ENCODE data around the gene ASB2.

The ASB2 gene

GRCh38 chr14:93978735-93979134, 2.4 kb upstream of the ASB2 start:
- DNase-seq = no peak

- peak; percentile 43 for DNase-seq
These were observed 1.6 kb upstream of the ASB2 start for GRCh38 chr14:93977790-93978581.

GRCh38 chr14:93977171-93977570, 801 bp upstream of the ASB2 start:
- DNase-seq = no peak

- DNase-seq = no peak
These were observed 436 bp downstream of the ASB2 start for GRCh38 chr14:93975791-93976476.

- DNase-seq = no peak
These were observed 1.5 kb downstream of the ASB2 start for GRCh38 chr14:93974833-93975232.

- DNase-seq = no peak
These were observed 2.1 kb downstream of the ASB2 start for GRCh38 chr14:93974299-93974698.

- no peak for DNase-seq
These were observed 2.8 kb downstream of the ASB2 start for GRCh38 chr14:93973607-93974006.

- no peak for DNase-seq
These were observed 3.7 kb downstream of the ASB2 start for GRCh38 chr14:93972618-93973205.

- DNase-seq = no peak
These were observed 4.7 kb downstream of the ASB2 start for GRCh38 chr14:93971635-93972027.

GRCh38 chr14:93970965-93971634, 5.3 kb downstream of the ASB2 start:
- no peak for DNase-seq

- DNase-seq = peak; percentile 62
These were observed 5.8 kb downstream of the ASB2 start for GRCh38 chr14:93970585-93970964.

- DNase-seq = no peak
These were observed 7.1 kb downstream of the ASB2 start for GRCh38 chr14:93969082-93969828.

- no peak for DNase-seq
These were observed 8.6 kb downstream of the ASB2 start for GRCh38 chr14:93967637-93968250.

- no peak for DNase-seq
These were observed 10.4 kb downstream of the ASB2 start for GRCh38 chr14:93965946-93966474.

GRCh38 chr14:93965287-93965821, 11.0 kb downstream of the ASB2 start:
- DNase-seq = no peak

GRCh38 chr14:93964820-93965286, 11.5 kb downstream of the ASB2 start:
- DNase-seq = no peak

GRCh38 chr14:93964281-93964680, 12.1 kb downstream of the ASB2 start:
- DNase-seq = no peak

- no peak for DNase-seq
These were observed 12.7 kb downstream of the ASB2 start for GRCh38 chr14:93963692-93964091.

GRCh38 chr14:93962701-93963601, 13.4 kb downstream of the ASB2 start:
- DNase-seq = peak; percentile 43

GRCh38 chr14:93961620-93962019, 14.8 kb downstream of the ASB2 start:
- DNase-seq = no peak

Measured in T-helper 9 cell (primary cell).